Thyroid gland (tissue), 4 donors: ENCODE measurements around the gene CAMKMT. TPM values are rescaled to one million over a fixed set of nuclear protein-coding genes. Genes with fewer than 3 reads are reported as not detected.

ENCODE experiments used
- DNase-seq, 2 donors: peaks; one replicate each; pipeline ENCODE4 v3.0.0-alpha.2; 2019
- H3K27ac ChIP-seq, 3 donors: fragments of 200-600 bp; sonication (generic); 1 replicate in 2 of 3; 2 replicates in 1 of 3; pipeline ENCODE4 v1.5.1; 2016 to 2019; ENCODE audit warnings: mild to moderate bottlenecking in 1 of 3, moderate library complexity in 1 of 3
- H3K27me3 ChIP-seq: fragments of 200-600 bp; sonication (generic); one replicate; pipeline ENCODE4 v1.5.1; 2019
- H3K36me3 ChIP-seq, 2 donors: fragments of 200-600 bp; sonication (generic); one replicate each; pipeline ENCODE4 v1.5.1; 2016 to 2019
- H3K4me1 ChIP-seq, 2 donors: fragments of 200-600 bp; sonication (generic); one replicate each; pipeline ENCODE4 v1.5.1; 2017 to 2019
- H3K4me3 ChIP-seq, 3 donors: fragments of 200-600 bp; sonication (generic); replicated peaks in 1 of 3; 1 replicate in 2 of 3; 2 replicates in 1 of 3; pipeline ENCODE4 v1.5.1; 2016; ENCODE audit warnings: mild to moderate bottlenecking in 1 of 3
- H3K9me3 ChIP-seq: fragments of 200-600 bp; sonication (generic); one replicate; pipeline ENCODE4 v1.5.1; 2017
- POLR2A ChIP-seq, 2 donors: fragments of 450-650 bp; IDR thresholded peaks; one replicate each; pipeline ENCODE4 v1.6.1; 2017; ENCODE audit warnings: antibody characterized with exemption in 2 of 2, mild to moderate bottlenecking in 2 of 2, moderate library complexity in 1 of 2
- WGBS, 2 donors: methylation state at CpG; one replicate each; pipeline ENCODE4 v1.1.5; 2017; 5-methylcytosine and 5-hydroxymethylcytosine counted together
- intact Hi-C: fragments of 100-400 bp; cut with DNase I; formaldehyde crosslinking; loops from one replicate; pipeline ENCODE4 v1.15.1; 2023
- total RNA-seq, 4 donors: library from RNA; depleted of rRNA; stranded (reverse); fragments of >200 nt; gene quantifications; one replicate each; pipeline ENCODE4 v1.2.3, GENCODE V29; 2016
- TF ChIP-seq, protein P1 (sequence below), 6 experiments: fragments of 200-600 bp in 3 of 6; fragments of 450-650 bp in 3 of 6; sonication (generic) in 3 of 6; IDR thresholded peaks; one replicate each; pipeline ENCODE4 v1.5.1; 2016 to 2019; ENCODE audit warnings: antibody characterized with exemption in 6 of 6, mild to moderate bottlenecking in 2 of 6, inconsistent platforms in 1 of 6, moderate library complexity in 1 of 6

Gene CAMKMT
- total RNA-seq, 4 donors from 2014 or later, result 13.5 to 23.7 (median 17.2) TPM

DNA sequence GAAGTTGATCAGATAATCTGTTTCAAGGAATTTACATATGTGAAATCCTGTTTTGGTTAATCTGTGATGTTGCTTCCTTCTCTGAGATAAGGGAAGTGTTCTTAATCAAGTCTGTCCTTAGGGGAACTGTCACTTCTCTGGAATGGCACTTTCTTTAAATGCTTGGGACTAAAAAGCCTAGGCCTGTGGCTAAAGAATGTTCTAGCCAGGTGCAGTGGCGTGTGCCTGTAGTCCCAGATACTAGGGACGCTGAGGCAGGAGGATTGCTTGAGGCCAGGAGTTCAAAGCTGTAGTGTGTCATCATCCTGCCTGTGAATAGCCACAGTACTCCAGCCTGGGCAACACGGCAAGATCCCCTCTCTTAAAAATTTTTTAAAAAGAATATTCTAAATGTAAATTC, 362.2 kb downstream of the CAMKMT start:
- no peak for DNase-seq
- H3K27me3 ChIP-seq, result no peaks in the 10 kb centered on the region
- peaks cover 0 to 3% of the 10 kb centered on the region in 2 donors for H3K4me1 ChIP-seq
- intact Hi-C loops, result no loop called here
- H3K27ac ChIP-seq, result no peak overlapping the region
- 93 to 97% methylated on average over 3 of the region's 3 CpGs for WGBS, 2 donors
- no peaks in the 10 kb centered on the region for H3K9me3 ChIP-seq
- H3K4me3 ChIP-seq, result no peak overlapping the region
- TF ChIP-seq, protein P1, sequence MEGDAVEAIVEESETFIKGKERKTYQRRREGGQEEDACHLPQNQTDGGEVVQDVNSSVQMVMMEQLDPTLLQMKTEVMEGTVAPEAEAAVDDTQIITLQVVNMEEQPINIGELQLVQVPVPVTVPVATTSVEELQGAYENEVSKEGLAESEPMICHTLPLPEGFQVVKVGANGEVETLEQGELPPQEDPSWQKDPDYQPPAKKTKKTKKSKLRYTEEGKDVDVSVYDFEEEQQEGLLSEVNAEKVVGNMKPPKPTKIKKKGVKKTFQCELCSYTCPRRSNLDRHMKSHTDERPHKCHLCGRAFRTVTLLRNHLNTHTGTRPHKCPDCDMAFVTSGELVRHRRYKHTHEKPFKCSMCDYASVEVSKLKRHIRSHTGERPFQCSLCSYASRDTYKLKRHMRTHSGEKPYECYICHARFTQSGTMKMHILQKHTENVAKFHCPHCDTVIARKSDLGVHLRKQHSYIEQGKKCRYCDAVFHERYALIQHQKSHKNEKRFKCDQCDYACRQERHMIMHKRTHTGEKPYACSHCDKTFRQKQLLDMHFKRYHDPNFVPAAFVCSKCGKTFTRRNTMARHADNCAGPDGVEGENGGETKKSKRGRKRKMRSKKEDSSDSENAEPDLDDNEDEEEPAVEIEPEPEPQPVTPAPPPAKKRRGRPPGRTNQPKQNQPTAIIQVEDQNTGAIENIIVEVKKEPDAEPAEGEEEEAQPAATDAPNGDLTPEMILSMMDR (IDR thresholded peaks at IDR 0.05), result no peak
- TF ChIP-seq POLR2A (IDR thresholded peaks at IDR 0.05), result no peak
- H3K36me3 ChIP-seq, result no peaks in the 10 kb centered on the region

DNA sequence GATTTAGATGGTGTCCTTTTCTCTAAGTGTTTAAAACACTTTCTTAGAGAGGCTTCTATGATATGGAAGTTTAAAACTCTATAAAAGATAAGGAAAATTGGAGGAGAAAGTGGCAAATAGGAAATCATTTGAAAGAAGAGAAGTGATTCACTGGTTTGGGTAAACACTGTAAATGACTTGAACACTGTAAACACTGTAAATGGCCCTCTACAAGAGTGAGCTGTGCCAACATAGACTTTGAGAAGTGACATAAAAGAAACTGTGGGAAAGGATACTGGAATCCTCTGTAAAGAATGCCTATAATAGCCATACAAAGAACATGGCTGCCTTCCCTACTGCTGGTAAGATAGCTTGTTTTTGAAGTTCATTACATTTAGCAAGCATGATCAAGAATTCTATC, 368.8 kb downstream of the CAMKMT start:
- no peaks in the 10 kb centered on the region for H3K36me3 ChIP-seq
- no peak for DNase-seq
- no peak for TF ChIP-seq POLR2A (IDR thresholded peaks at IDR 0.05)
- TF ChIP-seq, protein P1 (IDR thresholded peaks at IDR 0.05), result no peak
- H3K27ac ChIP-seq, result no peak overlapping the region
- no peaks in the 10 kb centered on the region for H3K4me1 ChIP-seq
- no peak overlapping the region for H3K4me3 ChIP-seq
- intact Hi-C loops, result no loop called here
- H3K27me3 ChIP-seq, result no peaks in the 10 kb centered on the region
- H3K9me3 ChIP-seq, result no peaks in the 10 kb centered on the region

DNA sequence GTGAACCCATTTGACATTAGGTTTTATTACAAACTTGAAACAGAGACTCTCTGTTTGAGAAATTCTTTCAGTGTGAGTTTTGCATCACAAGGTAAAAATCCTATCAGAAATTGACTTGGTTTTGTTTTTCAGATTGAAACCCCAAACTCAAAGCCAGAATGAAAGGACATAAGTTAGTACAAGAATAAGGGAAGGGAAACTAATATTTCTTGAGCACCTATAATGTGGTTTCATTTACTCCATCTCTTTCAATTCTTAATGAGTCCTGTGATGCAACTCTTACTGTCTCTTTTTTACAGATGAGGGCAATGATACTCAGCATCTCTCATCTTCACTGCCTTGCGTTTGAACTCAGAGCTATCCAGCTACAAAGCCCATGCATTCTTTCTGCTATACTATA, 369.8 kb downstream of the CAMKMT start:
- intact Hi-C loops, result no loop called here
- Histone ChIP-seq H3K27me3 (no peaks in the 10 kb centered on the region), H3K36me3 (no peaks in the 10 kb centered on the region), H3K9me3 (no peaks in the 10 kb centered on the region), H3K4me3 (no peak overlapping the region), H3K27ac (no peak overlapping the region), H3K4me1 (no peaks in the 10 kb centered on the region)
- no peak for TF ChIP-seq POLR2A (IDR thresholded peaks at IDR 0.05)
- TF ChIP-seq, protein P1 (IDR thresholded peaks at IDR 0.05), result no peak
- 90 to 93% methylated on average over 1 of the region's 1 CpG for WGBS, 2 donors
- no peak for DNase-seq

DNA sequence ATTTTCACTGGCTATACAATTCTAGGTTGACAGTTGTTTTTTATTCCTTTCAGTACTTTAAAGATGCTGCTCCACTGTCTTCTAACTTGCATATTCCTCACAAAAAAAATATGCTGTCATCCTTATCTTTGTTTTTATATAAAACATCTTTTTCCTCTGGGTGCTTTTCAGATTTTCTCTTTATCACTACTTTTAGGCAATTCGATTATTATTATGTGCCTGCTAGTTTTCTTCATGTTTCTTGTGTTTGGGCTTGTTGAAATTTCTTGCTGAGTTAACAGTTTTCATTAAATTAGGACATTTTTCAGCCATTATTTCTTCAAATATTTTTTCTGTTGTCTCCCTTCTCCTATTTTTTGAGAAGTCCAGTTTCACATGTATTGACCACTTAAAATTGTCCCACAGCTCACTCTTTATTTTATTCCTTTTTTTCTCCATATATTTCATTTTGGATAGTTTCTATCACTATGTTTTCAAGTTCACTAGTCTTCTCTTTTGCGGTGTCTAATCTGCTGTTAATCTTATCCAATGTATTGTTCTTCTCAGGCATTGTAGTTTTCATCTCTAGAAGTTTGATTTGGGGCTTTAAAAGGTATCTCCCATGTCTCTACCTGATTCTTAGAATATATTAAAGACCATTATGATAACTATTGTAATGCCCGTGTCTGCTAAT, 374.7 kb downstream of the CAMKMT start:
- H3K27me3 ChIP-seq, result no peaks in the 10 kb centered on the region
- 95 to 97% methylated on average over 3 of the region's 3 CpGs for WGBS, 2 donors
- no peaks in the 10 kb centered on the region for H3K9me3 ChIP-seq
- TF ChIP-seq, protein P1 (IDR thresholded peaks at IDR 0.05), result no peak
- no peak for TF ChIP-seq POLR2A (IDR thresholded peaks at IDR 0.05)
- no peaks in the 10 kb centered on the region for H3K36me3 ChIP-seq
- no peak overlapping the region for H3K27ac ChIP-seq
- no peak for DNase-seq
- no peaks in the 10 kb centered on the region for H3K4me1 ChIP-seq
- intact Hi-C loops, result no loop called here
- no peak overlapping the region for H3K4me3 ChIP-seq

DNA sequence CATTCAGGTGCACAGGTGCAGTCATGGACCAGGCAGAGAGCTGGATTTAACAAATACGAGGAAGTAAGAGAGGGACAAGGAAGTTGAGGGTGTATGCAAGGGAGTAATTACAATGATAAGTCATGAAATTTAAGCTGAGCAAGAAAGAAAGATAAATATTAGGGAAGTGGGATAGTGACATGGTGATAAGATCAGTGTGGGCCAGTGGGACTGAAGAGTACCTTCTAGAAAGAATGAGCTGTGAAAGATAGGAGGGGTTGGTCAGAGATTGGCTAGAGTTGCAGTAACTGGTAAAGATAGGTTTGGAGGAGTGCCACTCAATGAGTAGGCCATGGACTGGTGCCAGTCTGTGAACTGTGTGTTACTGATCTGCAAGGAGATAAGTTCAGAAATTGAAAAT, 378.9 kb downstream of the CAMKMT start:
- no peak for DNase-seq
- Histone ChIP-seq H3K4me1 (no peaks in the 10 kb centered on the region), H3K36me3 (no peaks in the 10 kb centered on the region), H3K27ac (no peak overlapping the region), H3K9me3 (no peaks in the 10 kb centered on the region), H3K27me3 (no peaks in the 10 kb centered on the region), H3K4me3 (no peak overlapping the region)
- TF ChIP-seq POLR2A (IDR thresholded peaks at IDR 0.05), result no peak
- TF ChIP-seq, protein P1 (IDR thresholded peaks at IDR 0.05), result no peak
- intact Hi-C loops, result no loop called here
- 69 to 84% methylated on average over 1 of the region's 1 CpG for WGBS, 2 donors
